GM10266 (cell line): ENCODE measurements around the gene CABP4.

Experiments
- DNase-seq: peaks from one replicate; pipeline ENCODE4 v3.0.0; 2012; ENCODE audit errors: extremely low spot score
- CTCF ChIP-seq: IDR thresholded peaks from 2 replicates; pipeline ENCODE4 v1.5.1; 2012; ENCODE audit warnings: mild to moderate bottlenecking, low read depth; ENCODE audit not compliant: control insufficient read depth, insufficient read depth; ENCODE audit errors: missing control alignments

Gene CABP4

GRCh38 chr11:67466367-67466766 lies 11.2 kb downstream of the CABP4 start:
- no peak for TF ChIP-seq CTCF
- no peak for DNase-seq

- DNase-seq: no peak
- TF ChIP-seq CTCF: no peak
Observed at GRCh38 chr11:67466962-67467771, 12.0 kb downstream of the CABP4 start.

GRCh38 chr11:67468056-67468455 lies 12.9 kb downstream of the CABP4 start:
- no peak for DNase-seq
- no peak for TF ChIP-seq CTCF

DNA sequence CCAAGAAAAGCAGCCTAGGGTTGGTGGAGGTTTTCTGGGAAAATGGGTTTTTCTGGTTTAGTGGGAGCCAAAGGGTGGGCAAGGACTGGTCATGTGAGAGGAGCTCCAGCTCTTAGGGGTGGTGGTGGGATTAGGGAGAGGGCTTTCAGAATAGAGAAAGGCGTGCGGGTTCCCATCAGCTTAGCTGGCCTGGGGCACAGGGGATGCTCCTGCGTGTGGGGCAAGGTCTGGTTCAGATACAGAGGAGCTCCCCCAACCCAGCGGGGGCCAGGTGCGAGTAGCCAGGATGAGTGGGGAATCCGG lies 13.3 kb downstream of the CABP4 start:
- no peak for DNase-seq
- TF ChIP-seq CTCF: no peak

DNA sequence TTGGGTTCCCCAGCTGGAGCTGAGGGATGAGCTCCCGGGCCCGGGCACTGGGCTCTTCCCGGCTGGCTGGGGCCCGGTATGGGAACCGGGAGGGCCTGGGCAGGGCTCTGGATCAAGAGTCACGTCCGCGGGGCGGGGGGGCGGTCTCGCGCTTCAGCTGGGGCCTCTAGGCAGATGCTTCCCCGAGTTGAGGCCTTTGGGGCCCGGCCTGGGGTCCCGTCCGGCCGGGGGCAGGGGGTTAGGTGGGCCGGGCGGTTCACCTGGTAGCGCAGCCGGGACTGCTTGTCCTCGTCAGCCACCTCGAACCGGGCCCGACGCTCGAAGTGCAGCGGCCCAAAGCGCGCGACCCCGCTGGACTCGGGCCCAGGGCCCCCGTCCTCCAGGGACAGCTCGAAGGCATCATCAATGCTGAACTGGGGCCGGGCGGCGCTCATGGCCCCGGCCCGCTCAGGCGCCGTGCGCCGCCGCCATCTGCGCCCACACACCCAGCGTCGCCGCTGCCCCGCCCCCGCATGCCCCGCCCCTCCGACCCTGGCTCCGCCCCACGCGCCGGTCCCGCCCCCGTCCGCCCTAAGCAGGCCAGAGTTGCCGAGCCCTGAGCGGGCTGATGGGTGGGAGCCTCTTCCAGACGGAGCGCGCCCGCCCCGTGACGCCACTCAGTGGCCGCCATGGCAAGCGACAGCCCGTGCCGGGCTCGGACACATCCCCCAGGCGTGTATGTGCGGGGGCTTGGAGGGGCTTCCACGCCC lies 13.8 kb downstream of the CABP4 start, which contains the start of gene TMEM134:
TSS of gene TMEM134 (minus strand) at position 493 of the 749 bp plus-strand sequence. CDS start at position 434, 59 bp downstream.
- DNase-seq: peak; percentile 98
- peak; percentile 75 for TF ChIP-seq CTCF

- TF ChIP-seq CTCF: no peak
- no peak for DNase-seq
Observed at GRCh38 chr11:67469508-67469811, 14.3 kb downstream of the CABP4 start.

GRCh38 chr11:67470337-67471002 lies 15.3 kb downstream of the CABP4 start:
- no peak for TF ChIP-seq CTCF
- no peak for DNase-seq
